ENCODE results near the gene KCNK18. TPM values are rescaled to one million over a fixed set of nuclear protein-coding genes. Genes with fewer than 3 reads are reported as not detected.
"Not testable (repeated sequence)": the region's sequence is repeated elsewhere in the genome, so short reads cannot be mapped to it uniquely, and the experiment has no call there.

Gene KCNK18
- total RNA-seq, 1 experiment from 2014 or later = not detected

GRCh38 chr10:117167789-117168674 lies 29.3 kb upstream of the KCNK18 start:
- in situ Hi-C loops (cut with HindIII; ENCODE audit: low pct_unique_long_range_greater_than_20kb, low sequenced_read_pairs) = no loop called here
- DNase-seq (ENCODE audit: low read depth) = peak; percentile 52

- in situ Hi-C loops (cut with HindIII; ENCODE audit: low pct_unique_long_range_greater_than_20kb, low sequenced_read_pairs) = no loop called here
- no peak for DNase-seq (ENCODE audit: low read depth)
These were observed 28.6 kb upstream of the KCNK18 start for GRCh38 chr10:117168729-117169128.

GRCh38 chr10:117169480-117169879 lies 27.8 kb upstream of the KCNK18 start:
- DNase-seq (ENCODE audit: low read depth) = no peak
- in situ Hi-C loops (cut with HindIII; ENCODE audit: low pct_unique_long_range_greater_than_20kb, low sequenced_read_pairs) = no loop called here

- in situ Hi-C loops (cut with HindIII; ENCODE audit: low pct_unique_long_range_greater_than_20kb, low sequenced_read_pairs) = no loop called here
These were observed 27.0 kb upstream of the KCNK18 start for GRCh38 chr10:117170244-117170643.

GRCh38 chr10:117174439-117175214 lies 22.7 kb upstream of the KCNK18 start:
- DNase-seq (ENCODE audit: low read depth) = peak; percentile 82
- in situ Hi-C loops (cut with HindIII; ENCODE audit: low pct_unique_long_range_greater_than_20kb, low sequenced_read_pairs) = loop anchor here (25.0 kb wide), 1 partner anchor 537 kb away; no protein-coding TSS in a partner anchor

More at GRCh38 chr10:117170244-117170643, 27.0 kb upstream of the KCNK18 start:
- no peak for DNase-seq (ENCODE audit: low read depth)

GRCh38 chr10:117175215-117175900 lies 21.9 kb upstream of the KCNK18 start:
- in situ Hi-C loops (cut with HindIII; ENCODE audit: low pct_unique_long_range_greater_than_20kb, low sequenced_read_pairs) = loop anchor here (25.0 kb wide), 1 partner anchor 538 kb away; no protein-coding TSS in a partner anchor
- DNase-seq (ENCODE audit: low read depth) = no peak

GRCh38 chr10:117175901-117176534 lies 21.3 kb upstream of the KCNK18 start:
- DNase-seq (ENCODE audit: low read depth) = peak; percentile 47
- in situ Hi-C loops (cut with HindIII; ENCODE audit: low pct_unique_long_range_greater_than_20kb, low sequenced_read_pairs) = loop anchor here (25.0 kb wide), 1 partner anchor 539 kb away; no protein-coding TSS in a partner anchor

GRCh38 chr10:117178190-117178589 lies 19.1 kb upstream of the KCNK18 start:
- in situ Hi-C loops (cut with HindIII; ENCODE audit: low pct_unique_long_range_greater_than_20kb, low sequenced_read_pairs) = loop anchor here (25.0 kb wide), 1 partner anchor 541 kb away; no protein-coding TSS in a partner anchor

GRCh38 chr10:117184296-117184695 lies 13.0 kb upstream of the KCNK18 start:
- no peak for DNase-seq (ENCODE audit: low read depth)
- in situ Hi-C loops (cut with HindIII; ENCODE audit: low pct_unique_long_range_greater_than_20kb, low sequenced_read_pairs) = loop anchor here (25.0 kb wide), 1 partner anchor 547 kb away; no protein-coding TSS in a partner anchor

More at GRCh38 chr10:117178190-117178589, 19.1 kb upstream of the KCNK18 start:
- DNase-seq (ENCODE audit: low read depth) = no peak

- no peak for DNase-seq (ENCODE audit: low read depth)
- in situ Hi-C loops (cut with HindIII; ENCODE audit: low pct_unique_long_range_greater_than_20kb, low sequenced_read_pairs) = loop anchor here (25.0 kb wide), 1 partner anchor 548 kb away; no protein-coding TSS in a partner anchor
These were observed 12.5 kb upstream of the KCNK18 start for GRCh38 chr10:117184821-117185220.

- in situ Hi-C loops (cut with HindIII; ENCODE audit: low pct_unique_long_range_greater_than_20kb, low sequenced_read_pairs) = loop anchor here (25.0 kb wide), 1 partner anchor 549 kb away; no protein-coding TSS in a partner anchor
- not testable (repeated sequence) for DNase-seq (ENCODE audit: low read depth)
These were observed 11.5 kb upstream of the KCNK18 start for GRCh38 chr10:117185817-117186216.

- in situ Hi-C loops (cut with HindIII; ENCODE audit: low pct_unique_long_range_greater_than_20kb, low sequenced_read_pairs) = loop anchor here (25.0 kb wide), 1 partner anchor 550 kb away; no protein-coding TSS in a partner anchor
- peak; percentile 50 for DNase-seq (ENCODE audit: low read depth)
These were observed 10.3 kb upstream of the KCNK18 start for GRCh38 chr10:117186832-117187615.

GRCh38 chr10:117188371-117188770 lies 8.9 kb upstream of the KCNK18 start:
- in situ Hi-C loops (cut with HindIII; ENCODE audit: low pct_unique_long_range_greater_than_20kb, low sequenced_read_pairs) = loop anchor here (25.0 kb wide), 1 partner anchor 551 kb away; no protein-coding TSS in a partner anchor
- no peak for DNase-seq (ENCODE audit: low read depth)

GRCh38 chr10:117189557-117189956 lies 7.7 kb upstream of the KCNK18 start:
- in situ Hi-C loops (cut with HindIII; ENCODE audit: low pct_unique_long_range_greater_than_20kb, low sequenced_read_pairs) = loop anchor here (25.0 kb wide), 1 partner anchor 552 kb away; no protein-coding TSS in a partner anchor

GRCh38 chr10:117198088-117198487 lies 799 bp downstream of the KCNK18 start:
- in situ Hi-C loops (cut with HindIII; ENCODE audit: low pct_unique_long_range_greater_than_20kb, low sequenced_read_pairs) = loop anchor here (25.0 kb wide), 1 partner anchor 561 kb away; no protein-coding TSS in a partner anchor
- DNase-seq (ENCODE audit: low read depth) = no peak

More at GRCh38 chr10:117189557-117189956, 7.7 kb upstream of the KCNK18 start:
- no peak for DNase-seq (ENCODE audit: low read depth)

- no peak for DNase-seq (ENCODE audit: low read depth)
- in situ Hi-C loops (cut with HindIII; ENCODE audit: low pct_unique_long_range_greater_than_20kb, low sequenced_read_pairs) = no loop called here
These were observed 4.5 kb downstream of the KCNK18 start for GRCh38 chr10:117201826-117202225.

- in situ Hi-C loops (cut with HindIII; ENCODE audit: low pct_unique_long_range_greater_than_20kb, low sequenced_read_pairs) = no loop called here
- no peak for DNase-seq (ENCODE audit: low read depth)
These were observed 7.0 kb downstream of the KCNK18 start for GRCh38 chr10:117204316-117204715.

All from Caki2 (cell line).